DOHH2 (cell line): ENCODE results near the gene MRPL11.
"Not testable (repeated sequence)": the region's sequence is repeated elsewhere in the genome, so short reads cannot be mapped to it uniquely, and the experiment has no call there.

Experiments
- H3F3A ChIP-seq: fragments of 200-600 bp; sonication (generic), shearing (Covaris generic); 2 replicates; pipeline ENCODE4 v1.6.0; 2016; ENCODE audit warnings: antibody characterized with exemption, mild to moderate bottlenecking; ENCODE audit not compliant: control insufficient read depth, insufficient read depth
- H3K27ac ChIP-seq: fragments of 200-600 bp; sonication (generic); 2 replicates; pipeline ENCODE4 v1.5.1; 2014; ENCODE audit warnings: low read depth, mild to moderate bottlenecking, low read length, moderate library complexity
- H3K27me3 ChIP-seq: fragments of 200-600 bp; sonication (generic); 2 replicates; pipeline ENCODE4 v1.6.1; 2014; ENCODE audit warnings: mild to moderate bottlenecking, low read length, mixed read lengths; ENCODE audit not compliant: control insufficient read depth
- H3K36me3 ChIP-seq: fragments of 200-600 bp; sonication (generic); 2 replicates; pipeline ENCODE4 v1.6.1; 2014; ENCODE audit warnings: mild to moderate bottlenecking, low read length, moderate library complexity, mixed read lengths; ENCODE audit not compliant: control insufficient read depth
- H3K4me1 ChIP-seq: fragments of 200-600 bp; sonication (generic); 2 replicates; pipeline ENCODE4 v1.6.1; 2014; ENCODE audit warnings: mild to moderate bottlenecking, low read length, mixed read lengths; ENCODE audit not compliant: control insufficient read depth
- H3K4me2 ChIP-seq: fragments of 200-600 bp; sonication (generic); 2 replicates; pipeline ENCODE4 v1.6.0; 2014; ENCODE audit warnings: mild to moderate bottlenecking, low read length, moderate library complexity
- H3K4me3 ChIP-seq: fragments of 200-600 bp; sonication (generic); 2 replicates; pipeline ENCODE4 v1.5.1; 2014; ENCODE audit warnings: mild to moderate bottlenecking, low read length, mixed read lengths
- H3K79me2 ChIP-seq: fragments of 200-600 bp; sonication (generic); 2 replicates; pipeline ENCODE4 v1.6.1; 2014; ENCODE audit warnings: mild to moderate bottlenecking, low read length, mixed read lengths; ENCODE audit not compliant: control insufficient read depth
- H3K9me2 ChIP-seq: fragments of 200-600 bp; sonication (generic); replicated peaks from 2 replicates; pipeline ENCODE4 v1.6.1; 2014; ENCODE audit warnings: mild to moderate bottlenecking, low read length, mixed read lengths; ENCODE audit not compliant: control insufficient read depth
- H3K9me3 ChIP-seq: fragments of 200-600 bp; sonication (generic); 2 replicates; pipeline ENCODE4 v1.6.1; 2014; ENCODE audit warnings: antibody characterized with exemption, low read length, mixed read lengths; ENCODE audit not compliant: control insufficient read depth, insufficient read depth
- H4K20me1 ChIP-seq: fragments of 200-600 bp; sonication (generic); 2 replicates; pipeline ENCODE4 v1.6.0; 2014; ENCODE audit warnings: low read depth, mild to moderate bottlenecking, antibody characterized with exemption, low read length, moderate library complexity; ENCODE audit not compliant: control insufficient read depth, insufficient read depth
- EZH2phosphoT487 ChIP-seq: fragments of 200-600 bp; sonication (generic); IDR thresholded peaks from 2 replicates; pipeline ENCODE4 v1.6.1; 2017; ENCODE audit warnings: borderline replicate concordance, mild to moderate bottlenecking, antibody characterized with exemption, low read length, moderate library complexity, mixed read lengths
- TF ChIP-seq, protein P1 (sequence below): fragments of 200-600 bp; sonication (generic); IDR thresholded peaks from one replicate; pipeline ENCODE4 v1.5.1; 2014; ENCODE audit warnings: antibody characterized with exemption, mild to moderate bottlenecking, low read depth, low read length; ENCODE audit not compliant: poor library complexity, severe bottlenecking

MRPL11 gene

DNA sequence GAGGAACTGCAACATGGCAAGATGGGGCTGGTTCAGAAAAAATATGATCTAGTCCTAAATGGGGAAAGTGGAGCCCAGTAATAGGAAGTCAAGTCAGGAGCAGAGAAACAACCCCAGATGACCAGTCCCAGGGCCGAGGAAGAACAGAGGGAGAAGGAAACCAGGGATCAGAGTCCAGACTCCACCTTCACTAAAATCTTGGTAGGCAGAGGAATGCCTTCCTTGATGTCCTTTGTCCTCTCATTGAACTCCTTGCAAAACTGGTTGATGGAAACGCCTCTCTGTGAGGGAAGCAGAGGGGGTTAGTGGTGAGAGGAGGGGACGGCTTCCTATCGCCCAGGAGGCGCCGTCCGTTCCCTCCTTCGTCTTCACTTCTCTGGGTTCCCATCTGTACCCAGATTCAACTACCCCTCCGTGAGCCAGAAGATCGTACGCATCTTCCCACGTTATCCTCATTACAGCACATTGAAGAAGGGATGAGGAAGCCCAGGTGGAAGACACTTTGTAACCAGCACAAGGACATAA is 607 bp downstream of the MRPL11 start:
- Histone ChIP-seq H3K4me3 (peak overlapping the region; percentile 73), H3K4me1 (peaks cover 7% of the 10 kb centered on the region), H3K27ac (peak overlapping the region; percentile 63), H3K9me2 (no peaks in the 10 kb centered on the region), H3F3A (no peaks in the 10 kb centered on the region), H3K36me3 (peaks cover 22% of the 10 kb centered on the region), H3K9me3 (peaks cover 5% of the 10 kb centered on the region), H3K27me3 (no peaks in the 10 kb centered on the region), H3K4me2 (peak overlapping the region; percentile 84), H3K79me2 (peaks cover 16% of the 10 kb centered on the region), H4K20me1 (no peaks in the 10 kb centered on the region)
- TF ChIP-seq EZH2phosphoT487 = no peak
- TF ChIP-seq, protein P1, sequence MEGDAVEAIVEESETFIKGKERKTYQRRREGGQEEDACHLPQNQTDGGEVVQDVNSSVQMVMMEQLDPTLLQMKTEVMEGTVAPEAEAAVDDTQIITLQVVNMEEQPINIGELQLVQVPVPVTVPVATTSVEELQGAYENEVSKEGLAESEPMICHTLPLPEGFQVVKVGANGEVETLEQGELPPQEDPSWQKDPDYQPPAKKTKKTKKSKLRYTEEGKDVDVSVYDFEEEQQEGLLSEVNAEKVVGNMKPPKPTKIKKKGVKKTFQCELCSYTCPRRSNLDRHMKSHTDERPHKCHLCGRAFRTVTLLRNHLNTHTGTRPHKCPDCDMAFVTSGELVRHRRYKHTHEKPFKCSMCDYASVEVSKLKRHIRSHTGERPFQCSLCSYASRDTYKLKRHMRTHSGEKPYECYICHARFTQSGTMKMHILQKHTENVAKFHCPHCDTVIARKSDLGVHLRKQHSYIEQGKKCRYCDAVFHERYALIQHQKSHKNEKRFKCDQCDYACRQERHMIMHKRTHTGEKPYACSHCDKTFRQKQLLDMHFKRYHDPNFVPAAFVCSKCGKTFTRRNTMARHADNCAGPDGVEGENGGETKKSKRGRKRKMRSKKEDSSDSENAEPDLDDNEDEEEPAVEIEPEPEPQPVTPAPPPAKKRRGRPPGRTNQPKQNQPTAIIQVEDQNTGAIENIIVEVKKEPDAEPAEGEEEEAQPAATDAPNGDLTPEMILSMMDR = no peak

DNA sequence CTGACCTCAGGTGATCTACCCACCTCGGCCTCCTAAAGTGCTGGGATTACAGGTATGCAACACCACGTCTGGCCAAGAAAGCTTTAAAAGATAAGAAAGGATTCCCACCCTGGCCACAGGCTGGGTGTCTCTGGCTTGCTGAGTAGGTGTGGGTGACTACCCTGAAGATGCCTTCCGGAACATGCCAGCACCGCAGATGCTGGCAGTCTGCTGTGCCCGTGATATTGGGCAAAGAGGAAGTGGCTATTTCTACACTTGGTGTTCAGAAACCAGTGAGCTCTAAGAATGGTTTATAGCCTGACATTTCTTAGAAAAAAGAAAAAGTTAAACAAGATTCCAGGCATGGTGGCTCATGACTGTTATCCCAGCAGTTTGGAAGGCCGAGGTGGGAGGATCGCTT is 6.1 kb downstream of the MRPL11 start:
- Histone ChIP-seq H3K9me2 (no peaks in the 10 kb centered on the region), H3K4me1 (peaks cover 2% of the 10 kb centered on the region; the same call in 1 of the 2 replicates), H3K36me3 (peaks cover 22% of the 10 kb centered on the region), H3K79me2 (peaks cover 7% of the 10 kb centered on the region), H3K27me3 (no peaks in the 10 kb centered on the region), H3F3A (0 out of 2 replicates have a peak, but pooled peaks cover 3% of the 10 kb centered on the region), H3K9me3 (no peaks in the 10 kb centered on the region), H3K27ac (no peak overlapping the region), H4K20me1 (no peaks in the 10 kb centered on the region), H3K4me3 (no peak overlapping the region), H3K4me2 (no peak overlapping the region)
- no peak for TF ChIP-seq EZH2phosphoT487
- TF ChIP-seq, protein P1 = no peak

DNA sequence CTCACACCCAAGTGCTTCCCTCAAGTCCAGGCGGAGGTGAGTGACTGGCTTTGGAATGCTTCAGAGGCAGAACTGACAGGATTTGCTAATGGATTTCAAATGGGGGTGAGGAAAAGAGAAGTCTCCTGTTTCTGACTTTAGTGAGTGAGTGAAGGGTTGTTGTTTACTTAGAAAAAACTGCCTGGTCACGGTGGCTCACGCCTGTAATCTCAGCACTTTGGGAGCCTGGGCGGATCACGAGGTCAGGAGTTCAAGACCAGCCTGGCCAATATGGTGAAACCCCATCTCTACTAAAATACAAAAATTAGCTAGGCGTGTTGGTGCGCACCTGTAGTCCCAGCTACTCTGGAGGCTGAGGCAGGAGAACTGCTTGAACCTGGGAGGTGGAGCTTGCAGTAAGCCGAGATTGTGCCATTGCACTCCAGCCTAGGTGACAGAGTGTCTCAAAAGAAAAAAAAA is 6.7 kb downstream of the MRPL11 start:
- not testable (repeated sequence) for H3K27me3 ChIP-seq, H3K4me3 ChIP-seq, H3K79me2 ChIP-seq, H3K27ac ChIP-seq, H3F3A ChIP-seq, H4K20me1 ChIP-seq, H3K4me1 ChIP-seq, H3K4me2 ChIP-seq, H3K9me2 ChIP-seq, H3K9me3 ChIP-seq
- peaks cover 19% of the 10 kb centered on the region for H3K36me3 ChIP-seq

DNA sequence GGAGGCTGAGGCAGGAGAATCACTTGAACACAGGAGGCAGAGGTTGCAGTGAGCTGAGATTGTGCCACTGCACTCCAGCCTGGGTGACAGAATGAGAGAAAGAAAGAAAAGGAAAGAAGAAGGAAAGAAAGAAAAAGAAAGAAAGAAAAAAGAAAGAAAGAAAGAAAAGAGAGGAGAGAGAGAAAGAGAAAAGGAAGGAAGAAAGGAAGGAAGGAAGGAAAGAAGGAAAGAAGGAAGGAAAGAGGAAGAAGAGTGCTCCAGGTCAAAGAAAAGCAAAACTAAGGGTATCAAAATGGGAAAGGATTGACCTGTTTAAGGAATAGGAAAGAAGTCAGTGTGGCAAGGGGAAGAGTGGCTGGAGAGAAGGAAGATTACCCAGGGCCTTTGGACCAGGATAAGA is 7.4 kb downstream of the MRPL11 start:
- H3K9me2 ChIP-seq, H3F3A ChIP-seq, H3K9me3 ChIP-seq, H4K20me1 ChIP-seq, H3K4me1 ChIP-seq, H3K4me3 ChIP-seq, H3K4me2 ChIP-seq, H3K79me2 ChIP-seq, H3K27ac ChIP-seq, H3K27me3 ChIP-seq: not testable (repeated sequence)
- peaks cover 13% of the 10 kb centered on the region for H3K36me3 ChIP-seq
